Activated CD4-positive, alpha-beta T cell treated with anti-CD3 and anti-CD28 coated beads, Interleukin-2, Interleukin-6, amounts not matched to agents 100 ng/mL and 50 ng/mL, durations not matched to agents 16 hours and 8 hours (primary cell): Measurements from ENCODE around the gene COL4A1.
"Not testable (repeated sequence)": the region's sequence is repeated elsewhere in the genome, so short reads cannot be mapped to it uniquely, and the experiment has no call there.

ENCODE experiments used
- DNase-seq: peaks from one replicate; pipeline ENCODE4 v3.0.0-alpha.2; 2020

The COL4A1 gene

DNA sequence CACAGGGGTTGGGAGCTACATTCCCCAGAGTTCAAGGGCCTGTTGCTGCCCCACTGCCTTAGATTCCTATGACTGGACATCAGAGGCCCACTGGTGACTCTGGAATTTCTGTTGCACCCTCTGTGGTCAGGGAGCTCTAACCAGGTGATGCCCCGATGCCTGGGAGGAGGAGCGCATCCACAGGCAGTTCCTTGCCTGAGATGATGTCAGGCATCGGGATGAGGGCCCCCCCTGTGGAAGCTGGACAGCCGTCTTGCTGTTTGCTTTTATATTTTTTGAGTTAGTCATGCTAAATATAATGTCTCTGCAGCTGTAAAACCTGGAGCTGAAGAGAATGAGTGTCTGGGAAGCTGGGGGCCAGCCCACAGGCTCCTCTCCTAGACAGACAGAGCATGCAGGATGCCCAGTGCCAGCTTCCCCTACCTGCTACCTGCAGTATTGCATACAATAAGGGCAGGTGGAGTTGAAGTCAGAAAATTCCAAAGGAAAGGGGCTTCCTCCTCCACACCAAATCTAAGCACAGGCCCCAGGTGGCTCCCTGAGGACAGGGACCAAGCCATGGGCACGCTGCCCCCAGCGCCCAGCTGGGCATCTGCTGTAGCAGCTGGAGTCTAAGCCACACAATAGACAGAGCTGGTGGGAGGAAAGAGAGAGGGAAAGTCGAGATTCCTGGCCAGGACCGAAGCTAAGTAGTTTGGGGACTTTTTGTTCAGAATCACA is 16.4 kb upstream of the COL4A1 start:
- no peak for DNase-seq

DNA sequence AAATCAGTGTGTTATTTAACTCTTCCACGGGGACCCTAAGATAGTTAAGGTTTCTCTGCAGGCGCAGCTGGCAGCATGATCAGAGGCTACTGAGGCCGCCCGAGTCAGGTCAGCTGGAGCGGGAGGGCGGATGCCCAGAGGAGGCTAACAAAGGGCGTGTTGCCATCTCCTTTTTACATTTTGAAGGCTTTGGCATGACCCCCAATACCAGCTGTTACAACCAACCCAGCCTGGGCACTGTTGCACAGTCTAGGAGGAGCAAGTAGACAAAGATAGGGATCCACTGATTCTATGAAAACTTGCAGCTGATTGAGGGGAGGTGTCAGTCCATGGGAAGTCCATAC is 15.8 kb upstream of the COL4A1 start:
- DNase-seq = no peak

DNA sequence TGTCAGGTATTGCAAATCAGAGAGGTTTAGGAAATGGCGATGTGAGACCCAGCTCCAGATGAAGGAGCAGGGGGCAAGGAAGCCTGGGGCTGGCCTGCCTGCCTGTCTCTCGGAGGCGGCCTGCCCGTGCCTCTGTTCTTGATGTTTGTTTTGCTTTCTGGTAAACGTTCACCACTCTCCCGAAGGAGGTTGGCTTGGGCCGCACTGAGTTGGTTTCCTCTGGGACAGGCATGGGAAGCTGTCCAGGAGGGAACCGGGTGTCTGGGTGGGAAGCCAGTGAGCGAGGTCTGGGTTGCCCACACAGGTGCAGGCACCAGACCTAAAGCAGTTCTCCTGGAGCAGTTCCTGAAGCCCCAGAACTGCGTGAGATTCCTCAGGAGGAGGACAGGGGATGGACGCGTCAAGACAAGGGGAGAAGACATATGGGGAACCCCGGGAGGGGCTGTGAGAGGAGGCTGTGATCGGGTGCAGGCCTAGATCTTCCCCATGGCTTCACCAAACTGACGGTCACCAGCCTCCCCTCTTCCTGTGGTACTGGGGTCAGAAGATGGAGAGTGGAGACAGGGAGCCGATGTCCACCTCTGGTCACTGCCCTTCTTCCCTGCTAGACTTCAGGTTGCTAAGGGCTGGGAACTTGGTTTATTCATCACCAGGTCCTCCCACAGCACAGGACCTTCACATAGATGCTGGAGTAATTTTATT is 15.3 kb upstream of the COL4A1 start:
- no peak for DNase-seq

DNA sequence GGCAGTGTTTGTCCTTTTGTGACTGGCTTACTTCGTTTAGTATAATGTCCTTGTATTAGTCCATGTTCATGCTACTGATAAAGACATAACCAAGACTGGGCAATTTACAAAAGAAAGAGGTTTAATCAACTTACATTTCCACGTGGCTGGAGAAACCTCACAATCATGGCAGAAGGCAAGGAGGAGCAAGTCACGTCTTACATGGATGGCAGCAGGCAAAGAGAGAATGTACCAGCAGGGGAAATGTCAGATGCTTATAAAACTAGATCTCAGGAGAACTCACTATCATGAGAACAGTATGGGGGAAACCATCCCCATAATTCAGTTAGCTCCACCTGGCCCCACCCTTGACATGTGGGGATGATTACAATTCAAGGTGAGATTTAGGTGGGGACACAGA is 14.6 kb upstream of the COL4A1 start:
- not testable (repeated sequence) for DNase-seq

DNA sequence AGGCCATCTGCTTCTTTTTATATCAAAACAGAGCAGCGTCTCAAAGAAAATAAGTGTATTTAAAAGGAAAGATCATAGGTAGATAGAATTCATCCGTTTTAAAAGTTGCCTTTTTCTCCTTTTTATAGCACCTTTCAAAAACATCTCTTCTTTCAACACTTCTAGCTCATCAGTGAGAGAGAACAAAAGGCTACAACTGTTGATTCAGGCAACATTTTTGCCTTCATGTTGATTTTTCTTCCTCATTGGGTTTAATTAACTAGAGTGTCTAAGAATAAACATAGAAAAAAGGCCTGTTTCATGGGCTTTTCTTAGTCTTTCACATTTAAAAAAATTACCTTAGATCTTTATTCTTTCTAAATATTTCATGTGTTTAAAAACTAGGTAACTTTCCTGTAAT is 13.7 kb upstream of the COL4A1 start:
- no peak for DNase-seq

DNA sequence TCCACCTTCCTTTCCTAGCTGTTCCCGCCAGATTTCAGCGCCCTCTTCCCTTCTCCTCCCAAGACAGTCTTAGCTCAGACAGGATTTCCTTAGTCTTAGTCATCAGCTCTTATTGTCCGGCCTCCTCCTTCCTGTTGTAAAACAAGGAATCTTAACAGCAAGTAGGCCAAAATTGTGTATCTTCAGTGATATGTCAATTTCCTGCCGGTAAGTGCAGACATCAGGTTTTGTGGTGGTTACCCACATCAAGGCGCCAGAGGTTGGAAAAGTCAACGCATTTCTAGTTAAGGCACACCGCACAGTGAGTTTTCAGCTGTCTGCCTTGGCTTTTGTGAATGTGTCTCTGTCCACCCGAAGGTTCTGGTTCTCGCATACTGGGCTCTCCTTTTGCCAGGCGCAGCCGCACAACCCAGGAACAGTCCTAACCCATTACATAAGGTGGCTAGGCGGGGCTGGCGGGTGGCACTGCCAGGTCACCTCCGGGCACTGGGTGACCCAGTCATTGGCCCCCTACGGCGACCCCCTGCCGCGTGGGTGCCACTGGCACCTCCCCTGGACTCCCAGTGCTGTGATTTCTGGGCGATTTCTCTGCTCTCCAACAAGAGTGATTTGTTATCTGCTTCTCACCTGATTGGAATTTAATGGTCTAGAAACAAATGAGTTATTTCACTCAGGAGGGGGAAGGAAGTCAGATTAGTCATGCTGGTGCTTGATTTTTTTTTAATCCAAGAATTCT is 13.0 kb upstream of the COL4A1 start:
- DNase-seq = peak; percentile 21

DNA sequence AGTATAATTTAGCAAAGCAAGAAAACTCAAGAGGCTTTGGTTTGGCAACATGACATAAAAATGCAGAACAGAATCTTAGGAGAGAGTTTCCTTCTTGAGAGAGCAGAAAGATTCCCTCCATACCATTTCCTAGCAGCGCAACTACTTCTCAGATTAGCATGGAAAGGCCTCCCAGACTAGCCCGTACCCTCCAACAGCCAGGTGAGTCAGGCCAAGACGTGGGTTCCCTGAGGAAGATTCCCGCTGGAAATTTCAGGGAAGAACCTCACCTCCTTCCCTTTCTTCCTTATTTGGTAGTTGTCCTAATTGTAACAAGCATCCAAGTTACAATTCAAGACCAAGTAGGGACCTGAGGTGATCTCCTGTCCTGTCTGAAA is 12.4 kb upstream of the COL4A1 start:
- no peak for DNase-seq

DNA sequence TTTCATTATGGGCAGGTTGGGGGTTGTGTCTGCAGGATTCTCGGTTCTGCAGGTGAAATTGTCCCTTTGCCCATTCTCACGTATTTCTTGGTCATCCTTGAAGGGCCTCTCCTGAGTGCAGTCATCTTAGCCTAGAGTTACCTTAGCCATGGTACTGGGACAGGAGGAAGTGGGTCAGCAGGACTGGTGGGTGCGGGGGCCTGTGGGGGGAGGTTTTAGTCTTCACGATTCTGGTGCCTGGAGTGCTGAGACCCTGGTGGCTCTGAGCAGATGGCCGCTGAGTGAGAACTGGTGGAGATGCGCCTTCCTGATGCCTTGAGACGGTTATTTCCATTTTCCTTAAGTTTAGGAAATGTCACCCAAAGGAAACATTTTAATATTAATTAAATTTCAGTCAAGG is 12.0 kb upstream of the COL4A1 start:
- no peak for DNase-seq

DNA sequence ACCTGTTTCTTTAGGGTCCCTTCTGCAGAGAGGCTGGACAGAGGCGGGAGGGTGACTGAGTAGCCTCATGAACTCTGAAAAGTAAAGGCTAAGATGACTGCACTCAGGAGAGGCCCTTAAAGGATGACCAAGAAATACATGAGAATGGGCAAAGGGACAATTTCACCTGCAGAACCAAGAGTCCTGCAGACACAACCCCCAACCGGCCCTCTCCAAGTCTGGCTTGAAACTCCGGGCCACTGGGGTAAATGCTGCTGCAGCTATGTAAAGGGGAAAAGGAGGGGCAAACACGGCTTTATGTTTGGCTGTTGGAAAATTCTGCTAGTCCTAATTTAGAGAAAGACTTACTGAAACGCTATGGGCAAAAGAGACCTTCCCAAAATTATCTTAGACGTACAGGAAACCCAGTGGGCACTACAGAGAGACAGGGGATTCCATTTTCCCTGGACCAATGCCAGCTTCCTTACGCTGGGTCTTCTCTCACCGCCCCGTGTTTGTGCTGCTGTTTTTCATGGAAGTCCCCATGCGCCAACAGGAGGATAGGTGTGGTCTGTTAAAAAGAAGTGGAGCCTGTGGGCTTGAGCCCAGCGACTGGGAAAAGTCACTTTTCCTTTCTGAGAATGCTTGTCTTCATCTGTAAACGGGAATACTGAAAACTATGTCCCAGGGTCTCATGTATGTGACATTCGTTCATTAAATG is 10.7 kb upstream of the COL4A1 start:
- no peak for DNase-seq

DNA sequence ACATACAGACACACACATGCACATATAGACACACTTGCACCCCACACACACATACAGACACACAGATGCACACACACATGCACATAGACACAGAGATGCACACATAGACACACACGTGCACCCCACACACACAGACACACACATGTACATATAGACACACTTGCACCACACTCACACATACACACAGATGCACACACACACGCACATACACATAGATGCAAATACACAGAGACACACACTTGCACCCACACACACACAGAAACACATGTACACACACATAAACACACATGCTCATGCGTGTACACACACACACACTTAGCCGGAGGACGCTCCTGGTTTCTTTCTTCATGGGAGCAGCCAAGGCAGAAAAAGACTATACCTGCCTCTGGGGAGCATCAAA is 10.1 kb upstream of the COL4A1 start:
- no peak for DNase-seq

DNA sequence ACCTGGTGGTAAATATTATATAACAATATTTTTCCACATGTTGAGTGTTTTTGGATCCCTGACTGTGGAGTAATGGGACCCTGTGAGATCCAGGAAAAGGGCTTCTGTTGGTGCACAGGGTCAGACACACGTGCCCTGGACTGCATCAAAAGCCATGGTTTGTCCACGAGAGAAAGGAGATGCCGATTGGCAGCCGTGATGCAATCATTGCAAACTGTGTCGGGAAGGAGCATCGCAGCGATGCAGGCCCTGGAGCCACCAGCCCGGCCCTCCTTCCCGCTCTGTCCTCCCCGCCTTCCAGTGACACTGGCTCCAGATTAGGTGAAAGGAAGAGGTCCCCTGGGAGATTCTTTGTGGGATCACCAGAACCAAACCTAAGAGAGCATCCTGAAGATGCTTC is 9.2 kb upstream of the COL4A1 start:
- DNase-seq = no peak

DNA sequence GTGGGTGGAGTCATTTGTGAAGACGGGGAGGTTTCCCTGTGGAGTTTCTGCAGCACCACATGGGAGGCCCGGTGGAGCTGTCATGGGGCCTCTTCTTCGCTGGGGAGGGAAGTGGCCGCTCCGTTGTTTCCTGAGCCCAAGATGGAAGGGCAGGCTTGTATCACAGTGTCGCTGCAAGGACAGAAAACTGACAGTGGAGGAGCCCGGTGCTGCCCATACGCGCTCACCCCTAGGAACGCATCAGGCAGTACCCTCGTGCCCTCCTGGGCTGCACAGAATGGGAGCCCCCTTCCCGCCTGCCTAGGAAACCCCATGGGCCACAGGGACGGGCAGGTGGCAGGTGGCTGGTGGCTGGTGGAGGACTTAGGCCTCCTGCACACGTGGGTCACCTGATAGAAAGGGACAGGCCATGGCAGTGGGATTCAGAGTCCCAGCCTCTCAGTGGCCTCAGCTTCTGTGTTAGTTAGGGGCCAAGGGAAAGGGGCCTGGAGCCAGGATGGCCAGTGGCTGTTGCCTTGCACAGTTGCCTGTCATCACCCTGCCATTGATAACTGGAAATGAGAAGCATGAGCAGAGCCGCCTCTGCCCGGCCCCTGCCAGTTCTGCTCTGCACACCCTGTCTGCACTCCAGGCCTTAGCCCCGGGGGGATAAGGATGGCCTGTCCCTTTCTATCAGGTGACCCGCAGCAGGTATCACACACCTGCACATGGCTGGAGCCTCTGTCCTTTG is 7.7 kb upstream of the COL4A1 start:
- no peak for DNase-seq

DNA sequence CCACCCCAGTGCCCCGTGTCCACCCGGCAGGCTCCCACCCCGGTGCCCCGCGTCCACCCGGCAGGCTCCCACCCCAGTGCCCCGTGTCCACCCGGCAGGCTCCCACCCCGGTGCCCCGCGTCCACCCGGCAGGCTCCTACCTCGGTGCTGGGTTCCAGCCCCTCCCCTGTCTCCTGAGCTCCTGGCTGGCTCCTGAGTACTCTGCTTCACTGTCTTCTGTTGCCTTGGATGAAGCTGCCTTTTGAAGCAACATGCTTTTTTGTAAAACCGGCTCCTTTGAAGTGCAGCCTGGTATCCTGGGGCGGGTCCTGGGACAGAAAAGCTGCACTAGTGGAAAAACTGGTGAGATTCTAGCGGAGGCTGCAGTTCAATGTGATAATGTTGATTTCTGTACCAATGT is 6.8 kb upstream of the COL4A1 start:
- DNase-seq = not testable (repeated sequence)

DNA sequence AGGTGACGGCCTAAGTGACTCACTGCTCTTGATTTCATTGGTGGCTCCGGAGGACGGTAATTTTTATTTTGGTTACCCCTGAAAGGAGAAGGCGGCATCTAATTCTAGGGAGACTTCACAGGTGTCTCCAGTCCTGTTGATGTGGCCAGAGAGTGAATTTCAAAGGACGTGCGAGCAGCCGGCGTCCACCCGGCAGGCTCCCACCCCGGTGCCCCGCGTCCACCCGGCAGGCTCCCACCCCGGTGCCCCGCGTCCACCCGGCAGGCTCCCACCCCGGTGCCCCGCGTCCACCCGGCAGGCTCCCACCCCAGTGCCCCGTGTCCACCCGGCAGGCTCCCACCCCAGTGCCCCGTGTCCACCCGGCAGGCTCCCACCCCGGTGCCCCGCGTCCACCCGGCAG is 6.3 kb upstream of the COL4A1 start:
- not testable (repeated sequence) for DNase-seq

DNA sequence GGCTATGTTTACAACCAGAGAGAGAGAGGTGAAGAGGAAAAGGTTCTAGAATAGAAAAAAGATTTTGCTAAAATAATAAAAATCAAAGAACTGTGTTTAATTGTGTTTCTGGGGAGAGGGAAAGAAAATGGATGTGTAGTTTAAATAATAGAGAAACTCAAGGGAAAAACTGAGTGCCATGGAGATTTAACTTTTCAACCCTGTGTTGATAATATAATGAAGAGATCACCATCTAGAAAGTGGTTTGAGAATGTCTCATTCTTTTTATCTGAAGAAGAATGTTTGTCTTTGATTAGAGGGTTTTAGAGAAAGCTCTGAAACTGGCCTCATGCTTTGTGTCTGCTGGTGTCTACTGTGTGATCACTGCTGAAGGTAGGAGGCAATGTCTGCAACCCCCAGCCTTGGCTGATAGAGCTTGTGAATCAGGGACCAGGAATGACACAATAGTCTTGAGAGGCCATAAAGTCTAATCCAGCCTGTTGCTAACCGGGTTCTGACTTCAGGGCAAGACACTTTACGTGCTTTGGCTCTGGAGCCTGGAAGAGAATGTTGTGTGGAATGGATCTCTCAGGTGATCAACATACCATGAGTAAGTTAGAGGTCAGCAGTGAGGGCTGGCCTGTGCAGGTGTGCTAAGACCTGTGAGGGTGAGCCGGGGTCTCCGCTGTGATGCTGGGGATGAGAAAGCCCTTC is 5.5 kb upstream of the COL4A1 start:
- DNase-seq = no peak

DNA sequence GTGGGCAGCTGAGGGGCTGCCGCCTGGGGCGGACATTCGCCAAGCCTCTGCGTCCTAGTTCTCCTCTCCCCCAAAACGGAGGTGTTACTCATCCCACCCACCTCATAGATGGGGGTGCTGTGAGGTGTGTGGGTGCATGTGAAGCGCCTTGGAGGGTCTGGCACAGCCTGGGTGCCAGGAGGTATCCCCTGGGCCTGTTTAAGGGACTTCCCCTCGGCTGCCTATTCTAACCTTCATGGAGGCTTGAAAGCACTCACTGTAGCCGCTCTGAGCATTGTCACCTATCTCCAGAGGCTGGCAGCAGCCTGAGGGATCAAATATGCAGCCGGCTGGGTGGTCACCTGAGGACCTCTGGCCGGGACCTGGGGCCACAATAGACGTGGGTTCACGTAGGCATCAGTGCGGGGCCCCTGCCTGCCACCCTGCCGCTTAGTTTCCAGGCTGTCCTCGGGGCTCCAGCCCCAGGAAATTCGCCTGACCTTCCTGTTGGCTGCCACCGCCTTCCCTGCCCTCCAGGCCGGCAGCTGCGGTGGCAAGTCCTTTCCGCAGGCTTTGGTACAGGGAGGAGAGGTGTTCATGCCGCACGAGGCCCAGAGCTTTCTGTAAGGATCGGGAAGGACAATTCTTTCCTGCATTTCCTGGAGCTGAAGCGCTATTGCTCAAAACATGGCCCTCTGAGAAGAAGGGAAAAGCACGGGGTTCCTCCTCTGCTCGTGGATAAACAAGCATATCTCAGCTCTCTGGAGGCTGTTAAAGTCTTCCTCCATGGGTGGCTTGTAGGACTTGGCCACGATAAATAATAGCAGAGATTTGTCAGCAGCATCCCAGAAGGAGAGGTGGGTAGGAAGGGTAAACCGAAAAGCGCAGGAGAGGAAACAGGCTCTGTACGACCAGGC is 4.7 kb upstream of the COL4A1 start:
- DNase-seq = no peak

DNA sequence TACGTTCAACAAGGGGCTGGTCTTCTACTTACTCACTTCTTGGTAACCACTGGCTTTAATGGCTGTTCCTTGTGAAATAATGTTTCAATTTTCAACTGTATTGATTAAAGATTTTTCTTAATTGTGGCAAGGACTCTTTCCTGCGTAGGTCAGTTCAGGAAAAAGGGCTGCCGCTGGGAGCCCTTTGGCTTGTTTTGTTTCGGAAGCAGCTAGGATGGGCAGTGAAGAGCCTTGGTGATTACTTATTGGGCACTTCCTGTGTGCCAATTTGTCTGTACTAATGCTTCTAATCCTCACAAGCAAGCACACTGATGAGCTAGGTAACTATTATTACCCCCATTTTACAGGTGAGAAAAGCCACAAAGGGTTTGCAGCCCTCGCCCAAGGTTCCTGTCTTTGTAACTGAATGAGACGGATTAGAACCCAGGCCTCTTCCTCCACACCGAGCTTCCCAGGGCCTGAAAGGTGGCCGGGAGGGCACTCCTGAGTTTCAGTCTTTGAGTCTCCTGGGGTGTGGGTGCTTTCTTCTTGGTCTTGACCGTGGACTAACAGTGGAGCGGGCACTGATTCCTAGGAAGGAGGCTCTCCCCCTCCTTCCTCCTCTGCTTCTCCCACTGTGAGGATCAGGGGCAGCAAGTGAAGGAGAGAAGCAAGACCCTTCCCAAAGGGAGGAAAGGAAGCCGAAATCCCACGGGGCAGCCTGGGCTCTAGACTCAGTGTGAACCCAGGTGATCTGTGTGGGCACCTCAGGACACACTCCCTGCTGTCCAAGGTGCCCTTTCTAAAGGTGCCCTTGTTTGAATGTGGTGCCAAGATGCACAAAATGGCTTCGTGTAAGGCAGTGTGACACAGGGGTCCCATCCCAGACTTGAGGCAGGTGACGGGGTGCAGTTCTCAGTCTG is 3.8 kb upstream of the COL4A1 start:
- no peak for DNase-seq

DNA sequence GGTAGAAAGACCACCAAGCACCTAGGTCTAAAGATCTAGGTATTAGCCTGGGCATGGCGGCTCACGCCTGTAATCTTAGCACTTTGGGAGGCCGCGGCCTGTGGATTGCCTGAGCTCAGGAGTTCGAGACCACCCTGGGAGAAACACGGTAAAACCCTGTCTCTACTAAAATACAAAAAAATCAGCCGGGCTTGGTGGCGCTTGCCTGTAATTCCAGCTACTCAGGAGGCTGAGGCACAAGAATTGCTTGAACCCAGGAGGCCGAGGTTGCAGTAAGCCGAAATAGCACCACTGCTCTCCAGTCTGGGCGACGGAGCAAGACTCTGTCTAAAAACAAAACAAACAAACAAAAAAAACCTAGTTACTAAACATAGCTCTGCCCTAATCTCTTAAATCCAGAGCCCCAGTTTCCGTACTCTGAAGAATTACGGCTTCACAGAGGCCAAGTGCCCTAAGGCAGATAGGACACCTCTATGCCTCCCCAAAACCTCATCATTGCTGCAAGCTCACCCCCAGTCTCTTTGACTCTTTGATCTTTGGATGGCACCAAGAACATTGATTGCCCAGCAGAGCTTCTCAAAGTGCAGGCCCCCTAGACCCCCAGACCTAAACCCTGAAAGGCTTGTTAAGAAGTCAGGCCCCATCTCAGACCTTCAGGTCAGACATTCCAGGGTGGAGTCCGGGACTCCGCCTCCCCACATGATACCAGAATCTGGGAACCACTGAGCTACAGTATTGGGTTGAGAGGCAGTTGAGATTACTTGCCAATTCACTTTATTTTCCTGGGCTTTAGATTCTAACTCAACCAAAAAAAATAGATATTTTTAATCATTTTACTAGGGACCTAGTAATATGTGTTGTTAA is 2.9 kb upstream of the COL4A1 start:
- no peak for DNase-seq
